ENCODE results near the gene RNF144B. TPM values are rescaled to one million over a fixed set of nuclear protein-coding genes. Genes with fewer than 3 reads are reported as not detected.
A peak's percentile ranks its signal among the peaks of the same experiment; 100 is the strongest.

Gene RNF144B
- total RNA-seq (2011; cell fraction: chromatin; rRNA removed; ENCODE audit: low replicate concordance) = not detected in 2 replicates
- not detected in 2 replicates for total RNA-seq (2011; cell fraction: nucleolus; rRNA removed)
- total RNA-seq (2011; cell fraction: nucleoplasm; rRNA removed) = not detected in 2 replicates
- total RNA-seq (2014; rRNA removed) (not detected in 2 replicates), total RNA-seq (2014; rRNA removed; fragmentation: Illumina TruSeq; extraction: Trizol) (not detected in 2 replicates), total RNA-seq (2015; rRNA removed; fragmentation: Illumina TruSeq; extraction: Trizol) (not detected in 2 replicates), total RNA-seq (2021) (not detected in 2 replicates), polyA plus RNA-seq (2011; rRNA removed) (0.01 TPM in 1 of 2 replicates, not detected in the other), polyA plus RNA-seq (2014; fragmentation: Illumina TruSeq; extraction: Trizol) (not detected in 2 replicates), polyA plus RNA-seq (2014; fragmentation: Nextera tagmentation; extraction: Ambion mirVana) (under 1 TPM in 1 of 2 experiments, not detected in 1; 0.01 TPM), polyA plus RNA-seq (2014; rRNA removed) (not detected in 2 replicates), polyA minus RNA-seq (2011; rRNA and poly(A)+ RNA removed) (not detected in 2 replicates), Bru-seq, nascent RNA (percentile 14 among the genes with signal in this experiment), BruChase-seq, experiment 1, labeled RNA remaining after a 2-hour chase (percentile 14 among the genes with signal in this experiment), BruChase-seq, experiment 2, labeled RNA remaining after a 6-hour chase (percentile 12 among the genes with signal in this experiment)
- not detected in 2 replicates for polyA plus RNA-seq (2011; cell fraction: cytosol; rRNA removed)
- polyA plus RNA-seq (2011; cell fraction: nucleus; rRNA removed) = not detected in 2 replicates
- 0.03 and 0.07 TPM in 2 replicates for polyA plus RNA-seq (2012)
- polyA minus RNA-seq (2011; cell fraction: cytosol; rRNA and poly(A)+ RNA removed) = not detected in 2 replicates
- polyA minus RNA-seq (2011; cell fraction: nucleus; rRNA and poly(A)+ RNA removed) = not detected in 2 replicates
- long read RNA-seq, experiment 1 = 0 reads
- long read RNA-seq, experiment 2 = 0 reads
- long read RNA-seq, experiment 3 = 0 reads

GRCh38 chr6:18387061-18387721 lies at the start of gene RNF144B:
TSS of gene RNF144B (plus strand) at chr6:18387350. CDS start at chr6:18399535, 12,185 bp downstream.
- TF ChIP-seq ELF1 (tag; IDR thresholded peaks at IDR 0.05) (0 out of 2 replicates have a peak, but pooled peaks have one; percentile 20), BHLHE40 (IDR thresholded peaks at IDR 0.05; ENCODE audit: low read length) (no peak), ZNF785 (CRISPR knock-in tag; IDR thresholded peaks at IDR 0.05) (no peak), HNRNPUL1 (IDR thresholded peaks at IDR 0.05; ENCODE audit: low read length) (no peak), KAT8 (IDR thresholded peaks at IDR 0.05; ENCODE audit: low read depth) (no peak), BRF2 (IDR thresholded peaks at IDR 0.05; ENCODE audit: borderline replicate concordance, insufficient read depth, insufficient read length) (no peak), PKNOX1 (IDR thresholded peaks at IDR 0.05) (peak; percentile 40; the same call in 1 of the 2 replicates), KLF16 (IDR thresholded peaks at IDR 0.05) (no peak)
- TF ChIP-seq, protein P1, sequence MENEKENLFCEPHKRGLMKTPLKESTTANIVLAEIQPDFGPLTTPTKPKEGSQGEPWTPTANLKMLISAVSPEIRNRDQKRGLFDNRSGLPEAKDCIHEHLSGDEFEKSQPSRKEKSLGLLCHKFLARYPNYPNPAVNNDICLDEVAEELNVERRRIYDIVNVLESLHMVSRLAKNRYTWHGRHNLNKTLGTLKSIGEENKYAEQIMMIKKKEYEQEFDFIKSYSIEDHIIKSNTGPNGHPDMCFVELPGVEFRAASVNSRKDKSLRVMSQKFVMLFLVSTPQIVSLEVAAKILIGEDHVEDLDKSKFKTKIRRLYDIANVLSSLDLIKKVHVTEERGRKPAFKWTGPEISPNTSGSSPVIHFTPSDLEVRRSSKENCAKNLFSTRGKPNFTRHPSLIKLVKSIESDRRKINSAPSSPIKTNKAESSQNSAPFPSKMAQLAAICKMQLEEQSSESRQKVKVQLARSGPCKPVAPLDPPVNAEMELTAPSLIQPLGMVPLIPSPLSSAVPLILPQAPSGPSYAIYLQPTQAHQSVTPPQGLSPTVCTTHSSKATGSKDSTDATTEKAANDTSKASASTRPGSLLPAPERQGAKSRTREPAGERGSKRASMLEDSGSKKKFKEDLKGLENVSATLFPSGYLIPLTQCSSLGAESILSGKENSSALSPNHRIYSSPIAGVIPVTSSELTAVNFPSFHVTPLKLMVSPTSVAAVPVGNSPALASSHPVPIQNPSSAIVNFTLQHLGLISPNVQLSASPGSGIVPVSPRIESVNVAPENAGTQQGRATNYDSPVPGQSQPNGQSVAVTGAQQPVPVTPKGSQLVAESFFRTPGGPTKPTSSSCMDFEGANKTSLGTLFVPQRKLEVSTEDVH (IDR thresholded peaks at IDR 0.05; ENCODE audit: low read depth, partially characterized antibody) = no peak
- in situ Hi-C loops (cut with MboI) = no loop called here
- Histone ChIP-seq H3K27me3 (ENCODE audit: control insufficient read depth in 2 of 2, insufficient read depth in 2 of 2, low read length in 2 of 2) (peaks cover 19 to 30% of the 10 kb centered on the region in 2 experiments), H3K36me3 (ENCODE audit: control insufficient read depth, insufficient read depth, low read length) (no peaks in the 10 kb centered on the region), H3K4me3 (0 out of 2 replicates have a peak within 1 kb of the TSS, but pooled peaks have one; percentile 14), H3K4me2 (ENCODE audit: insufficient read depth, low read length) (peak within 1 kb of the TSS; percentile 63), H3K79me2 (ENCODE audit: control insufficient read depth, insufficient read depth, low read length) (no peaks in the 10 kb centered on the region), H3K9ac (ENCODE audit: insufficient read depth in 1 of 2, low read depth in 2 of 2, low read length in 2 of 2) (peak within 1 kb of the TSS in 1 of 2 experiments; percentile 75; a peak in 2 of 4 replicates), H2AFZ (ENCODE audit: low read depth, low read length) (peak within 1 kb of the TSS; percentile 55), H4K20me1 (replicated peaks; ENCODE audit: control insufficient read depth, insufficient read depth, low read length) (no peaks in the 10 kb centered on the region; the same call in 1 of the 2 replicates), H3K4me1 (replicated peaks in 1 of 2; ENCODE audit: control insufficient read depth in 2 of 2, insufficient read depth in 2 of 2, low read length in 2 of 2) (peaks cover 0 to 5% of the 10 kb centered on the region in 2 experiments; a peak in 2 of 5 replicates), H3K9me3 (replicated peaks; ENCODE audit: control insufficient read depth, insufficient read depth, low read depth, low read length) (no peaks in the 10 kb centered on the region), H3K9me1 (ENCODE audit: control insufficient read depth, insufficient read depth, low read length) (no peaks in the 10 kb centered on the region), H3K27ac (ENCODE audit: extremely low read depth, low read depth, low read length) (no peak within 1 kb of the TSS)
- no TSS peak for BruUV-seq (replicated peaks)
- FAIRE-seq = no peak
- WGBS (ENCODE audit: insufficient coverage, low coverage, missing lambda C conversion rate) = under 1% methylated on average over 40 of the region's 40 CpGs
- ChIA-PET POLR2A (interaction anchor here (0.6 kb wide), 1 partner anchor 1685 kb away, joined by 3 read pairs; no protein-coding TSS in a partner anchor), CTCF (ENCODE audit: low intra/inter-chr PET ratio) (no interaction called here)
- intact Hi-C loops (cut with micrococcal nuclease) = no loop called here
- DNase-seq (ENCODE audit: extremely low read depth in 1 of 4, low spot score in 3 of 4) = no peak
- peak; percentile 71 for ATAC-seq

All from K562 (cell line).